Ishikawa (cell line): ENCODE measurements around the gene IMMP2L.

Experiments used
- EP300 ChIP-seq: IDR thresholded peaks from 2 replicates; pipeline ENCODE4 v1.6.1; 2012; ENCODE audit warnings: borderline replicate concordance
- MAX ChIP-seq: IDR thresholded peaks from 2 replicates; pipeline ENCODE4 v1.6.1; 2012
- NFIC ChIP-seq: IDR thresholded peaks from 2 replicates; pipeline ENCODE4 v1.6.1; 2012
- RAD21 ChIP-seq: IDR thresholded peaks from 2 replicates; pipeline ENCODE4 v1.6.1; 2012; ENCODE audit warnings: low read depth
- REST ChIP-seq: IDR thresholded peaks from 2 replicates; pipeline ENCODE4 v1.6.1; 2012; ENCODE audit warnings: low read depth, mild to moderate bottlenecking
- TAF1 ChIP-seq: IDR thresholded peaks from 2 replicates; pipeline ENCODE4 v1.6.1; 2012; ENCODE audit warnings: low read depth, mild to moderate bottlenecking
- TEAD4 ChIP-seq: IDR thresholded peaks from 2 replicates; pipeline ENCODE4 v1.6.1; 2012
- YY1 ChIP-seq: IDR thresholded peaks from 2 replicates; pipeline ENCODE4 v1.6.1; 2012; ENCODE audit warnings: low read depth

GRCh38 chr7:111112439-111112838, 449.9 kb downstream of the IMMP2L start:
- TF ChIP-seq REST (no peak), YY1 (no peak), TAF1 (no peak), EP300 (no peak), RAD21 (no peak), MAX (no peak), NFIC (no peak), TEAD4 (no peak)
